Endothelial cell of umbilical vein (primary cell): ENCODE results near the gene UPP1. TPM values are rescaled to one million over a fixed set of nuclear protein-coding genes. Genes with fewer than 3 reads are reported as not detected.

Experiments
- BruUV-seq: library from RNA; stranded (reverse); fragments of 400-500 nt; replicated peaks from 2 replicates; lab custom pipeline; 2021; lab: Mats Ljungman, UMichigan
- CTCF ChIA-PET: fragments of 300-600, 350-600 bp; sonication (Branson Sonifier 250); formaldehyde crosslinking; loops from one replicate; lab custom pipeline; 2021; ENCODE audit warnings: antibody characterized with exemption, inconsistent platforms; lab: Charles Lee
- POLR2A ChIA-PET: fragments of 300-600, 350-600 bp; sonication (Branson Sonifier 250); formaldehyde crosslinking; loops from one replicate; lab custom pipeline; 2021; ENCODE audit warnings: antibody characterized with exemption, inconsistent platforms; lab: Charles Lee
- DNase-seq: peaks from one replicate; pipeline ENCODE4 v3.0.0-alpha.2; 2011; ENCODE audit warnings: low read depth, low spot score
- FAIRE-seq: peaks from 2 replicates; lab custom pipeline; 2011; peaks lifted over from hg19 to GRCh38; lab: Jason Lieb, UNC
- H2AFZ ChIP-seq: 2 replicates; pipeline ENCODE4 v1.6.0; 2012; ENCODE audit warnings: low read depth, low read length, control low read depth, inconsistent platforms
- H3K27ac ChIP-seq: 2 replicates; pipeline ENCODE4 v1.5.1; 2011; ENCODE audit warnings: low read depth, mild to moderate bottlenecking, control low read depth, low read length, moderate library complexity; ENCODE audit not compliant: insufficient read depth
- H3K27me3 ChIP-seq, 2 experiments: 2 replicates each; pipeline versions ENCODE4 v1.6.0 to v1.6.1; 2011; ENCODE audit warnings: low read length in 2 of 2, mixed read lengths in 1 of 2; ENCODE audit not compliant: control insufficient read depth in 2 of 2, insufficient read depth in 2 of 2
- H3K36me3 ChIP-seq, 2 experiments: 2 replicates in 1 of 2; 3 replicates in 1 of 2; pipeline ENCODE4 v1.5.1; 2011; ENCODE audit warnings: low read length in 2 of 2, mild to moderate bottlenecking in 1 of 2, moderate library complexity in 1 of 2; ENCODE audit not compliant: control insufficient read depth in 2 of 2, insufficient read depth in 2 of 2; ENCODE audit errors: extremely low read depth in 1 of 2
- H3K4me1 ChIP-seq: 3 replicates; pipeline ENCODE4 v1.5.1; 2011; ENCODE audit warnings: mild to moderate bottlenecking, low read length; ENCODE audit not compliant: control insufficient read depth, insufficient read depth; ENCODE audit errors: extremely low read depth
- H3K4me2 ChIP-seq: 2 replicates; pipeline ENCODE4 v1.6.1; 2011; ENCODE audit warnings: low read length, control low read depth, mixed read lengths; ENCODE audit not compliant: insufficient read depth
- H3K4me3 ChIP-seq, 3 experiments: fragments of 200-600 bp in 1 of 3; sonication (generic), shearing (Covaris generic) in 1 of 3; replicated peaks in 1 of 3; 2 replicates each; pipeline ENCODE4 v1.5.1; 2011 to 2016; ENCODE audit warnings: control low read depth in 3 of 3, low read length in 3 of 3, mild to moderate bottlenecking in 2 of 3, inconsistent platforms in 1 of 3, low read depth in 1 of 3, moderate library complexity in 1 of 3; ENCODE audit not compliant: insufficient read depth in 1 of 3
- H3K79me2 ChIP-seq: 2 replicates; pipeline ENCODE4 v1.6.0; 2012; ENCODE audit warnings: low read length, inconsistent platforms; ENCODE audit not compliant: control insufficient read depth, insufficient read depth
- H3K9ac ChIP-seq: replicated peaks from 2 replicates; pipeline ENCODE3; 2011; ENCODE audit warnings: low read length, control low read depth; ENCODE audit not compliant: insufficient read depth; ENCODE audit errors: extremely low read depth
- H3K9me1 ChIP-seq: replicated peaks from 3 replicates; pipeline ENCODE4 v1.6.0; 2011; ENCODE audit warnings: mild to moderate bottlenecking, low read length; ENCODE audit not compliant: control insufficient read depth, insufficient read depth; ENCODE audit errors: extremely low read depth
- H3K9me3 ChIP-seq: replicated peaks from 2 replicates; pipeline ENCODE4 v1.5.1; 2012; ENCODE audit warnings: low read length, inconsistent platforms; ENCODE audit not compliant: control insufficient read depth, insufficient read depth
- H4K20me1 ChIP-seq: replicated peaks from 2 replicates; pipeline ENCODE3; 2011; ENCODE audit warnings: mild to moderate bottlenecking, low read length; ENCODE audit not compliant: control insufficient read depth, insufficient read depth; ENCODE audit errors: extremely low read depth
- EZH2 ChIP-seq: IDR thresholded peaks from 2 replicates; pipeline ENCODE4 v1.6.1; 2012; ENCODE audit warnings: borderline replicate concordance, low read depth, mild to moderate bottlenecking, moderate library complexity, low read length, inconsistent platforms; ENCODE audit not compliant: severe bottlenecking
- FOS ChIP-seq: IDR thresholded peaks from 2 replicates; pipeline ENCODE4 v1.6.1; 2011; ENCODE audit warnings: mild to moderate bottlenecking, low read length, moderate library complexity, borderline replicate concordance; ENCODE audit not compliant: insufficient read depth
- JUN ChIP-seq: IDR thresholded peaks from 2 replicates; pipeline ENCODE4 v1.6.1; 2011; ENCODE audit warnings: borderline replicate concordance, low read depth; ENCODE audit not compliant: insufficient read length, insufficient read depth
- MYC ChIP-seq: IDR thresholded peaks from one replicate; pipeline ENCODE4 v1.6.1; 2011; ENCODE audit warnings: mild to moderate bottlenecking, low read depth, low read length
- dilution Hi-C: fragments of 300-500 bp; cut with MboI; formaldehyde crosslinking; loops from one replicate; pipeline ENCODE4 v1.15.0; 2019; ENCODE audit warnings: low sequenced_read_pairs; ENCODE audit not compliant: extremely low pct_ligation_motif_present
- intact Hi-C: fragments of 100-400 bp; cut with micrococcal nuclease; formaldehyde crosslinking; loops from one replicate; pipeline ENCODE4 v1.10.0; 2022
- polyA plus RNA-seq, 4 experiments: library from polyadenylated mRNA; depleted of rRNA in 3 of 4; stranded (reverse) in 3 of 4; unstranded in 1 of 4; fragments of >200 nt; gene quantifications; 2 replicates each; pipeline versions ENCODE4 v1.2.1 to v1.2.3, GENCODE V29; 2011 to 2012; ENCODE audit warnings: missing spikeins in 1 of 4
- total RNA-seq: library from RNA; stranded (reverse); gene quantifications from 2 replicates; pipeline ENCODE4 v1.2.3, GENCODE V29; 2021

Gene UPP1
- total and polyA plus RNA-seq, 2 donors (not counting 3 experiments of a cell fraction or from before 2014, with no cell fraction given): 60.7 to 66.0 TPM

DNA sequence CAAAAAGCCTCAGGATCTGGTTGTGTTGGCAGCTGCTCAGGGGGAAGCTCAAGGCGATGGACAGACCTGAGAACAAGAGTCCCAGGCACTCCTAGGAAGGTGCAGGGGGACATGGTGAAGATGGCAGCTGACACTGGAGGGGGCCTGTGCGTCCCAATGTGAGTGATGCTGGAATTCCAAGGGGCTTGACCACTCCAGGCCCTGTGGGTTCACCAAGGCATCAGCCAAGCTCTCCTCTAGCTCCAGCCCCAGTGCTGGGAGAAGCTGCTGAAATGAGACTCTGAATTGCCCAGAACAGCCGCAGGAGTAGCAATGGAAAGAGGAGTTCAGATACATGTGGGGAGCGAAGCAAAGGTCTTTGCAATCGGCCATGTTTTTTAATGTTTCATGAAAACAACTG is 16.0 kb downstream of the UPP1 start:
- H4K20me1 ChIP-seq: no peaks in the 10 kb centered on the region
- ChIA-PET CTCF (interaction anchor here (1.0 to 4.6 kb wide), 5 partner anchors 13 to 160 kb away, joined by 3 to 27 read pairs (median 3); no protein-coding TSS in a partner anchor), POLR2A (no interaction called here)
- H3K4me1 ChIP-seq: no peaks in the 10 kb centered on the region
- no peaks in the 10 kb centered on the region for H3K27me3 ChIP-seq
- H3K4me3 ChIP-seq: no peak overlapping the region
- no peaks in the 10 kb centered on the region for H3K9me3 ChIP-seq
- TF ChIP-seq JUN: no peak
- peaks cover 41 to 52% of the 10 kb centered on the region in 2 experiments for H3K36me3 ChIP-seq
- intact Hi-C loops (no loop called here), dilution Hi-C loops (no loop called here)
- H3K79me2 ChIP-seq: peaks cover 9% of the 10 kb centered on the region
- FAIRE-seq (no peak), DNase-seq (no peak)
- H3K9ac ChIP-seq: no peak overlapping the region
- no peak overlapping the region for H2AFZ ChIP-seq
- no peak overlapping the region for H3K4me2 ChIP-seq
- H3K9me1 ChIP-seq: no peaks in the 10 kb centered on the region
- BruUV-seq: no TSS peak
- H3K27ac ChIP-seq: no peak overlapping the region

GRCh38 chr7:48106906-48107659 is 18.0 kb downstream of the UPP1 start:
- Histone ChIP-seq H3K27me3 (no peaks in the 10 kb centered on the region), H3K4me1 (no peaks in the 10 kb centered on the region), H3K79me2 (peaks cover 2% of the 10 kb centered on the region), H3K36me3 (peaks cover 29 to 44% of the 10 kb centered on the region in 2 experiments), H3K9me1 (no peaks in the 10 kb centered on the region), H3K4me3 (no peak overlapping the region), H4K20me1 (no peaks in the 10 kb centered on the region), H3K27ac (no peak overlapping the region), H3K4me2 (no peak overlapping the region), H2AFZ (no peak overlapping the region), H3K9me3 (no peaks in the 10 kb centered on the region), H3K9ac (no peak overlapping the region)
- TF ChIP-seq EZH2 (no peak), FOS (no peak), MYC (no peak)
- no peak for FAIRE-seq
- POLR2A ChIA-PET: no interaction called here
- dilution Hi-C loops (no loop called here), intact Hi-C loops (no loop called here)
- CTCF ChIA-PET: interaction anchor here (3.8 to 6.4 kb wide), 2 partner anchors 116 to 162 kb away, joined by 137 to 149 read pairs; no protein-coding TSS in a partner anchor
- no TSS peak for BruUV-seq
- no peak for DNase-seq
